Panc1 (cell line): ENCODE results near the gene IGSF5.

Source experiments
- CTCF ChIP-seq: fragments of 450-650 bp; IDR thresholded peaks from 2 replicates; pipeline ENCODE4 v1.5.1; 2017; ENCODE audit warnings: mild to moderate bottlenecking
- POLR2AphosphoS5 ChIP-seq: IDR thresholded peaks from 2 replicates; pipeline ENCODE4 v1.6.1; 2012; ENCODE audit warnings: mild to moderate bottlenecking, low read depth, low read length, moderate library complexity

- TF ChIP-seq CTCF (no peak), POLR2AphosphoS5 (no peak)
Measured at GRCh38 chr21:39842741-39843459, 97.9 kb downstream of the IGSF5 start.
